ENCODE results near the gene CES2.
"Not testable (repeated sequence)": the region's sequence is repeated elsewhere in the genome, so short reads cannot be mapped to it uniquely, and the experiment has no call there.

Gene CES2

GRCh38 chr16:66955363-66956153 lies 20.2 kb downstream of the CES2 start:
- DNase-seq = not testable (repeated sequence)

- DNase-seq = not testable (repeated sequence)
Measured at GRCh38 chr16:66956154-66956457, 20.8 kb downstream of the CES2 start.

GRCh38 chr16:66958857-66959703 lies 23.8 kb downstream of the CES2 start:
- no peak for DNase-seq

- no peak for DNase-seq
Measured at GRCh38 chr16:66959704-66960161, 24.4 kb downstream of the CES2 start.

- no peak for DNase-seq
Measured at GRCh38 chr16:66960270-66960669, 25.0 kb downstream of the CES2 start.

- peak; percentile 93 for DNase-seq
Measured at GRCh38 chr16:66961065-66961744, 25.9 kb downstream of the CES2 start, which contains the start of gene CES3. Gene CES3, plus strand, starts transcription at chr16:66961266. Its CDS starts 42 bp downstream, at chr16:66961308.

- DNase-seq = peak; percentile 10
Measured at GRCh38 chr16:66961914-66962313, 26.6 kb downstream of the CES2 start.

- no peak for DNase-seq
Measured at GRCh38 chr16:66964049-66964448, 28.7 kb downstream of the CES2 start.

GRCh38 chr16:66968847-66969246 lies 33.5 kb downstream of the CES2 start:
- DNase-seq = no peak

GRCh38 chr16:66970775-66971720 lies 35.7 kb downstream of the CES2 start:
- DNase-seq = no peak

GRCh38 chr16:66972983-66973382 lies 37.7 kb downstream of the CES2 start:
- DNase-seq = no peak

- no peak for DNase-seq
Measured at GRCh38 chr16:66973716-66974115, 38.4 kb downstream of the CES2 start.

GRCh38 chr16:66974156-66974931 lies 39.0 kb downstream of the CES2 start:
- DNase-seq = not testable (repeated sequence)

- DNase-seq = not testable (repeated sequence)
Measured at GRCh38 chr16:66974932-66975246, 39.6 kb downstream of the CES2 start.

GRCh38 chr16:66975302-66975893 lies 40.1 kb downstream of the CES2 start:
- no peak for DNase-seq

GRCh38 chr16:66976746-66977145 lies 41.4 kb downstream of the CES2 start:
- peak; percentile 9 for DNase-seq

GRCh38 chr16:66977341-66978113 lies 42.2 kb downstream of the CES2 start:
- DNase-seq = peak; percentile 92

- DNase-seq = no peak
Measured at GRCh38 chr16:66979011-66979717, 43.8 kb downstream of the CES2 start.

- DNase-seq = no peak
Measured at GRCh38 chr16:66983033-66983432, 47.7 kb downstream of the CES2 start.

- DNase-seq = no peak
Measured at GRCh38 chr16:66984892-66985311, 49.6 kb downstream of the CES2 start.
